ENCODE results near the gene PHYKPL.

- TF ChIP-seq CTCF (IDR thresholded peaks at IDR 0.05) = no peak
- no peak for TF ChIP-seq POLR2A (IDR thresholded peaks at IDR 0.05)
These were observed 22.5 kb downstream of the PHYKPL start for GRCh38 chr5:178210073-178210535.

Measured in adrenal gland (tissue), 5 donors.